Gastroesophageal sphincter (tissue), 3 donors: ENCODE measurements around the gene HTR4.

Source experiments
- POLR2A ChIP-seq, 2 donors: fragments of 450-650 bp; IDR thresholded peaks; one replicate each; pipeline ENCODE4 v1.6.1; 2017; ENCODE audit warnings: antibody characterized with exemption in 2 of 2, mild to moderate bottlenecking in 2 of 2, moderate library complexity in 1 of 2
- TF ChIP-seq, protein P1 (sequence below), 4 experiments: fragments of 200-600 bp in 2 of 4; fragments of 450-650 bp in 2 of 4; sonication (generic) in 1 of 4; IDR thresholded peaks; one replicate each; pipeline ENCODE4 v1.5.1; 2017 to 2019; ENCODE audit warnings: antibody characterized with exemption in 4 of 4, mild to moderate bottlenecking in 2 of 4, moderate library complexity in 2 of 4

GRCh38 chr5:148469501-148469935, 184.8 kb downstream of the HTR4 start:
- TF ChIP-seq, protein P1, sequence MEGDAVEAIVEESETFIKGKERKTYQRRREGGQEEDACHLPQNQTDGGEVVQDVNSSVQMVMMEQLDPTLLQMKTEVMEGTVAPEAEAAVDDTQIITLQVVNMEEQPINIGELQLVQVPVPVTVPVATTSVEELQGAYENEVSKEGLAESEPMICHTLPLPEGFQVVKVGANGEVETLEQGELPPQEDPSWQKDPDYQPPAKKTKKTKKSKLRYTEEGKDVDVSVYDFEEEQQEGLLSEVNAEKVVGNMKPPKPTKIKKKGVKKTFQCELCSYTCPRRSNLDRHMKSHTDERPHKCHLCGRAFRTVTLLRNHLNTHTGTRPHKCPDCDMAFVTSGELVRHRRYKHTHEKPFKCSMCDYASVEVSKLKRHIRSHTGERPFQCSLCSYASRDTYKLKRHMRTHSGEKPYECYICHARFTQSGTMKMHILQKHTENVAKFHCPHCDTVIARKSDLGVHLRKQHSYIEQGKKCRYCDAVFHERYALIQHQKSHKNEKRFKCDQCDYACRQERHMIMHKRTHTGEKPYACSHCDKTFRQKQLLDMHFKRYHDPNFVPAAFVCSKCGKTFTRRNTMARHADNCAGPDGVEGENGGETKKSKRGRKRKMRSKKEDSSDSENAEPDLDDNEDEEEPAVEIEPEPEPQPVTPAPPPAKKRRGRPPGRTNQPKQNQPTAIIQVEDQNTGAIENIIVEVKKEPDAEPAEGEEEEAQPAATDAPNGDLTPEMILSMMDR (IDR thresholded peaks at IDR 0.05) = no peak
- TF ChIP-seq POLR2A (IDR thresholded peaks at IDR 0.05) = no peak
